Stimulated activated CD8-positive, alpha-beta memory T cell treated with anti-CD3 and anti-CD28 coated beads, Interleukin-7, amount 100 ng/mL, for 24 hours (primary cell): ENCODE measurements around the gene ZNF486.
"Not testable (repeated sequence)": the region's sequence is repeated elsewhere in the genome, so short reads cannot be mapped to it uniquely, and the experiment has no call there.

Source experiments
- DNase-seq: peaks from one replicate; pipeline ENCODE4 v3.0.0-alpha.2; 2020; ENCODE audit warnings: low read depth

The ZNF486 gene

DNA sequence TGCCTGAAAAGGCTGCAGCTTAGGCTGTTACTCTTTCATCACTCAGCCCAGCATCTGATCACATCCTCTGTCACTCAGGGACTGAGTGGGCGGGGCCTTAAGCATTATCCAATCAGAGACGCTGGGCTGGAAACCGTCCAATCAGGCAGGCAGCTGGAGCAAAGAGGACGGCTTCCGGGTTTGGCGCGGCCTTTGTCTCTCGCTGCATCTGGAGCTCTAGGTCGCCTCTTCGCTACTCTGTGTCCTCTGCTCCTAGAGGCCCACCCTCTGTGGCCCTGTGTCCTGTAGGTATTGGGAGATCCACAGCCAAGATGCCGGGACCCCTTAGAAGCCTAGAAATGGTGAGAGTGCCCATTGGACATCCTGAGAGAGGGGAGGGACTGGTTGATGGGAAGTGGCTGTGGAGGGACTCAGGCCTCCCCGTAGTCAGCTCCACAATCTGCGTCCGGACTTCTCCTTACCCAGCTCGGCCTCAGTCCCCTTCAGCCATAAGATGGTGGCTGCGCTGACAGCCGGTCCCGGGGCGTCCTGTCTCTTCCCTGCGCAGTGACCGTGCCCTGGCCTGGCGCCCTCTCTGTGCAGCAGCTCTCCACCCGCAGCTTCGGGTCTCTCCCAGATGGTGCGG, at the start of gene ZNF486:
ZNF486 (plus strand) TSS at position 195 of the 625 bp plus-strand sequence; CDS start at position 312, 117 bp downstream.
- peak; percentile 70 for DNase-seq

DNA sequence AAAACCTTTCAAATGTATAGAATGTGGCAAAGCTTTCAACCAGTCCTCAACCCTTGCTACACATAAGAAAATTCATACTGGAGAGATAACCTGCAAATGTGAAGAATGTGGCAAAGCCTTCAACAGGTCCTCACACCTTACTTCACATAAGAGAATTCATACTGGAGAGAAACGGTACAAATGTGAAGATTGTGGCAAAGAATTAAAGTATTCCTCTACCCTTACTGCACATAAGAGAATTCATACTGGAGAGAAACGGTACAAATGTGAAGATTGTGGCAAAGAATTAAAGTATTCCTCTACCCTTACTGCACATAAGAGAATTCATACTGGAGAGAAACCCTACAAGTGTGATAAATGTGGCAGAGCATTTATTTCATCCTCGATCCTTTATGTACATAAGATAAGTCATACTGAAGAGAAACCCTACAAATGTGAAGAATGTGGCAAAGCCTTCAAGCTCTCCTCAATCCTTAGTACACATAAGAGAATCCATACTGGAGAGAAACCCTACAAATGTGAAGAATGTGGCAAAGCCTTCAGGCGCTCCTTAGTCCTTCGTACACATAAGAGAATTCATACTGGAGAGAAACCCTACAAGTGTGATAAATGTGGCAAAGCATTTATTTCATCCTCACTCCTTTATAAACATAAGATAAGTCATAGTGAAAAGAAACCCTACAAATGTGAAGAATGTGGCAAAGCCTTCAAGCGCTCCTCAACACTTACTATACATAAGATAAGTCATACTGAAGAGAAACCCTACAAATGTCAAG, 48.8 kb upstream of the ZNF486 start:
- DNase-seq: not testable (repeated sequence)

DNA sequence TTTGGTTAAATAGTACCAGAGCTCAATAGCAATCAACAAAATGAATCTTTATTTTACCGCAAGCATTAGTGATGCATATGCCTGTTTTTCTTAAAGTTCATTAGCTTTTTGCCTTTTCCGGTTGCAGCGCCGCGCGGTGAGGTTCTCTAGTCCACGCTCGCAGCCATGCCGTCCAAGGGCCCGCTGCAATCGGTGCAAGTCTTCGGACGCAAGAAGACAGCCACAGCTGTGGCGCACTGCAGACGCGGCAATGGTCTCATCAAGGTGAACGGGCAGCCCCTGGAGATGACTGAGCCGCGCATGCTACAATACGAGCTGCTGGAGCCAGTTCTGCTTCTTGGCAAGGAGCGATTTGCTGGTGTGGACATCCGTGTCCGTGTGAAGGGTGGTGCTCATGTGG, 42.1 kb upstream of the ZNF486 start:
- no peak for DNase-seq

DNA sequence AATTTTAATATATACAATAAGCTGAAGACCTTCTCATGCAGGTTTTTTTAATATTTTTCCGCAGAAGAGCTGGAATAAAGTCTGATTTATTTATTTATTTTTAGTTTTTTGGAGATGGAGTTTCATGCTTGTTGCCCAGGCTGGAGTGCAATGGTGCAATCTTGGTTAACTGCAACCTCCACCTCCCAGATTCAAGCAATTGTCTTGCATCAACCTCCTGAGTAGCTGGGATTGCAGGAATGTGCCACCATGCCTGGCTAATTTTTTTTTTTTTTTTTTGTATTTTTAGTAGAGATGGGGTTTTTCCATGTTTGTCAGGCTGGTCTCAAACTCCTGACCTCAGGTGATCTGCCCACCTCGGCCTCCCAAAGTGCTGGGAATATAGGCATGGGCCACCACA, 34.1 kb upstream of the ZNF486 start:
- DNase-seq: not testable (repeated sequence)

DNA sequence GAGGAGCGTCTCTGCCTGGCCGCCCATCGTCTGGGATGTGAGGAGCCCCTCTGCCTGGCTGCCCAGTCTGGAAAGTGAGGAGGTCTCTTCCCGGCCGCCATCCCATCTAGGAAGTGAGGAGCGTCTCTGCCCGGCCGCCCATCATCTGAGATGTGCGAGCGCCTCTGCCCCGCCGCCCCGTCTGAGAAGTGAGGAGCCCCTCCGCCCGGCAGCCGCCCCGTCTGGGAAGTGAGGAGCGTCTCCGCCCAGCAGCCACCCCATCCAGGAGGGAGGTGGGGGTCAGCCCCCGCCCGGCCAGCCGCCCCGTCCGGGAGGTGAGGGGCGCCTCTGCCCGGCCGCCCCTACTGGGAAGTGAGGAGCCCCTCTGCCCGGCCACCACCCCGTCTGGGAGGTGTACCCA, 29.3 kb upstream of the ZNF486 start:
- not testable (repeated sequence) for DNase-seq

DNA sequence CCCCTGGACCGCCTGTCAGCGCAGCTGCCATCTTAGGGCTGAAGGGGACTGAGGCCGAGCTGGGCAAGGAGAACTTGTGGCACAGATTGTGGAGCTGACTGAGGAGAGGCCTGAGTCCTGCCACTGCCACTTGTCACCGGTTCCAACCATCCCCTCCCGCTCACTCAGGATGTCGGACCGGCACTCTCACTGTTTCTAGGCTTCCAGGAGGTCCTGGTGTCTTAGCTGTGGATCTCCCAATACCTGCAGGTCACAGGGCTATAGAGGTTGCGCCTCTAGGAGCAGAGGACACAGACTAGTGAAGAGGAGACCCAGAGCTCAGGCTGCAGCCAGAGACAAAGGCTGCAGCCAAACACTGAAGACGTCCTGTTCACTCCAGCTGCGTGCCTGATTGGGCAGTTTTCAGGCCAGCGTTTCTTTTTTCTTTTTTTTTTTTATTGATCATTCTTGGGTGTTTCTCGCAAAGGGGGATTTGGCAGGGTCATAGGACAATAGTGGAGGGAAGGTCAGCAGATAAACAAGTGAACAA, 15.3 kb upstream of the ZNF486 start:
- no peak for DNase-seq

DNA sequence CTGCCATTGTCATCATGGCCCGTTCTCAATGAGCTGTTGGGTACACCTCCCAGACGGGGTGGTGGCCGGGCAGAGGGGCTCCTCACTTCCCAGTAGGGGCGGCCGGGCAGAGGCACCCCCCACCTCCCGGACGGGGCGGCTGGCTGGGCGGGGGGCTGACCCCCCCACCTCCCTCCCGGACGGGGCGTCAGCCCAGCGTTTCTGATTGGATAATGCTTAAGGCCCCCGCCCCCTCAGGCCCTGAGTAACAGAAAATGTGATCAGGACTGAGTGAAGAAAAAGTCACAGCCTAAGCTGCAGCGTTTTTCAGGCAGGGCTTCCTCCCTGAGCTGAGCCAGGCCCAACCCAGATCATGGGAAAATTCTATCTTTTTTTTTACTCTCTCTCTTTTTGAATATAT, 14.5 kb upstream of the ZNF486 start:
- DNase-seq: not testable (repeated sequence)

DNA sequence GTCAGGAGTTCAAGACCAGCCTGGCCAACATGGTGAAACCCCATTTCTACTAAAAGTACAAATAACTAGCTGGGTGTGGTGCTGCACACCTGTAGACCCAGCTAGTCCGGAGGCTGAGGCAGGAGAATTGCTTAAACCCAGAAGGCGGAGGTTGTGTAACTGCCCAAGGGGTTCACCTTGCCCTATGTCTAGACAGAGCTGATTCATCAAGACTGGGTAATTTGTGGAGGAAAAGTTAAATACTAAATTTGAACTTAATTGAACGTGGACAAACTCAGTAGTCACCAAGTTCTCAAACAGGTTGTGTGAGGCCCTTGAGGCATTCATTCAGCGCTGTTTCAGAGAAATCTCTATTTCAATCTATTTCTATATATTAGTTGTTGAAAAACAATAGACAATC, 13.7 kb upstream of the ZNF486 start:
- no peak for DNase-seq

DNA sequence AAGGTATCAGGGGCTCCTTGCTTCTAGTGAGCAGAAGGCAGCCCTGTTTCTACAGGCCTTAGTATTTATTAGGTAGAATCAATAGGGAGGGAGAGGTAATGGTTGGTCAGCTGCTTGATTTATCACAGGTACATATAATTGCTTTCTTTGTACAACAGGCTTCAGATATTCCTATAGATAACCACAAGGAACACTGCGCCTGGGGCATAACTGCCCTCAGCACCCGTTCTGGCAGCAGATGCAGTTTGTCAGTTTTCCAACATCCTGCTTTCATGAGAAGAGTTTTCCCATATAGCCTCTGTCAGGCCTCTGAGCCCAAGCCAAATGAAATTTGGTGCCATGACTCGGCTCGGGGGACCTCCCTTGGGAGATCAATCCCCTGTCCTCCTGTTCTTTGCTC, 12.4 kb upstream of the ZNF486 start:
- DNase-seq: no peak

DNA sequence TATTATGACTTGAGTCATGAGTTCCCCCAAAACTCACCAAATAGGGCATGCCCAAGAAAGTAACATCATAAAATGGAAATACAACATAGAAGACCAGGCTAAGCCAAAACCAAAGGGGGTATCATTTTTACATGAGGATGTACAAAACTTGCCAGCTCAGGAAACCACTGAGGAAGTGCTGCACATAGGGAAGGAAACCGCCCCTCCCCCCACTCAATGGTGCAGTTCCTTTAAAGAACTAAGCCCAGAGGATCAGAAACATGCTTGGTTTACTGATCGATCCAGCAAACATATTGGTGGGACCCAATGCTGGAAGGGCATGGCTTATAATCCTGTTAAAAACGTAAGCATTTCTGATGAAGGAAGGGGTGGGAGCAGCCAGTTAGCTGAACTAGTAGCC, 4.2 kb upstream of the ZNF486 start:
- no peak for DNase-seq

DNA sequence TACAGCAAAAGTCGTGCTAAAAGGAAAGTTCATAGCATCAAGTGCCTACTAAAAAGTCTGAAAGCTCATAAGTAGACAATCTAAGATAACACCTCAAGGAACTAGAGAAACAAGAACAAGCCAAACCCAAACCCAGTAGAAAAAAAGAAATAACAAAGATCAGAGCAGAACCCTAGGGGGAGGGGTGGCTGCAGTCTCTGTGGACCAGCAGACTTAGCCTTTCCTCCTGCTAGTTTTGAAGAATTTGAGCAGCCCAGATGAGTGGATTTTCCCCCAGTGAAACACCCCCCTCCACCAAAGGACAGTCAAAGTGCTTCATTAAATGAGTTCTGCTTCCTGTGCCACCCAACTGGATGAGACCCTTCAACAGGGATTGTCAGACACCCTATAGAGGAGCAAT, 2.6 kb upstream of the ZNF486 start:
- no peak for DNase-seq

DNA sequence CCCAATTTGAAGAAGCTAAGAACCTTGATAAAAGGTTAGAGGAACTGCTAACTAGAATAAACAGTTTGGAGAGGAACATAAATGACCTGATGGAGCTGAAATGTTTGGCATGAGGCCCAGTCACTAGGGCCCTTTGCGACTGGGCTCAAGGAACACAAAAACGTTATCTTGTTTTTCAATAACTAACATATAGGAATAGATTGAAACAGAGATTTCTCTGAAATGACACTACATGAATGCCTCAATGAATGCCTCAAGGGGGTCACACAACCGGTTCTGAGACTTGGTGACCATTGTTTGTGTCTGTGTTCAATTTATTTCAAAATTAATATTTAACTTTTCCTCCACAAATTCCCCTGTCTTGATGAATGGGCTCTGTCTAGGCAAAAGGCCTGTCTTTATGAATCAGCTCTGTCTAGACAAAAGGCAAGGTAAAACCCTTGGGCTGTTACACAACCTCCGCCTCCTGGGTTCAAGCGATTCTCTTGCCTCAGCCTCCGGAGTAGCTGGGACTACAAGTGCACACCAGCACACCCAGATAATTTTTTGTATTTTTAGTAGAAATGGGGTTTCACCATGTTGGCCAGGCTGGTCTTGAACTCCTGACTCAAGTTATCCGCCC, 932 bp upstream of the ZNF486 start:
- no peak for DNase-seq

DNA sequence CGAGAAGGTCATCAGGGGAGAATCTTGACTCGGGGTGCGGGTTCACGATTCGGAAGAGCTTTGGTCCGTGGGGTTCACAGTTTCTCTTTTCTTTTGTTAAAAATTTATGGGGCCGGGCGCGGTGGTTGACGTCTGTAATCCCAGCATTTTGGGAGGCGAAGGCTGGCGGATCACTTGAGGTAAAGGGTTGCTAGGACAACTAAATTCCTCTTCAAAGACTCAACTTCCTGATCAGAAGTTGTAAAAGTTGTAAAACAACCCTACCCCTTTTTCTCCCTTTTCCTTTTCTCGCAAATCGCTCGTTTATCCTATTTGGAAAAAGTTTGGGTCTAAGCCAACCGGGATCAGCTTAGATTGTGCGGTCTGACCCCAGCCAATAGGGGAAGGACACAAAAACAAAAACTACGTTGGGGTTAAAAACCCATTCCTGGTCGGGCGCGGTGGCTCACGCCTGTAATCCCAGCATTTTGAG, 673 bp downstream of the ZNF486 start:
- DNase-seq: no peak

DNA sequence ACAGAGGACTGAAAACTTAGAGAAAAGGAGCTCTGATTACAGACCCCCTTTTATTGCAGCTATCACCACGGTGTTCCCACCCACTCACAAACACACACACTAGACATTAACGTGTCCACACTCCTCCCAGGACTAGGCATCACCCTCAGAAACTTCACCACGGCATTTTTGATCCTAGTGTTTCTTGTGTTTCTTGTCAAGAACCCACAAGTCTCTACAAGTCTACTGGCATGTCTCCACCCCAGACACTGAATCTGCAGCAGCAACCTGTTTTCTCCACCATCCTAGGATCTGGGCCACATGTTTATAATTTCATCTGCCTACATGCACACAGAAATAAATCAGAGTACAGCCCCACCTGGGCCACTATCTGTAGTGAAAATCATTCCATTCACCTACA, 4.3 kb downstream of the ZNF486 start:
- DNase-seq: no peak

DNA sequence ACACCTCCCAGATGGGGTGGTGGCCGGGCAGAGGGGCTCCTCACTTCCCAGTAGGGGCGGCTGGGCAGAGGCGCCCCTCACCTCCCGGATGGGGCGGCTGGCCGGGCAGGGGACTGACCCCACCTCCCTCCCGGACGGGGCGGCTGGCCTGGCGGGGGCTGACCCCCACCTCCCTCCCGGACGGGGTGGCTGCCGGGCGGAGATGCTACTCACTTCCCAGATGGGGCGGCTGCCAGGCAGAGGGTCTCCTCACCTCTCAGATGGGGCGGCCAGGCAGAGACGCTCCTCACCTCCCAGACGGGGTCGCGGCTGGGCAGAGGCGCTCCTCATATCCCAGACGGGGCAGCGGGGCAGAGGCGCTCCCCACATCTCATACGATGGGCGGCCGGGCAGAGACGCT, 8.8 kb downstream of the ZNF486 start:
- not testable (repeated sequence) for DNase-seq

DNA sequence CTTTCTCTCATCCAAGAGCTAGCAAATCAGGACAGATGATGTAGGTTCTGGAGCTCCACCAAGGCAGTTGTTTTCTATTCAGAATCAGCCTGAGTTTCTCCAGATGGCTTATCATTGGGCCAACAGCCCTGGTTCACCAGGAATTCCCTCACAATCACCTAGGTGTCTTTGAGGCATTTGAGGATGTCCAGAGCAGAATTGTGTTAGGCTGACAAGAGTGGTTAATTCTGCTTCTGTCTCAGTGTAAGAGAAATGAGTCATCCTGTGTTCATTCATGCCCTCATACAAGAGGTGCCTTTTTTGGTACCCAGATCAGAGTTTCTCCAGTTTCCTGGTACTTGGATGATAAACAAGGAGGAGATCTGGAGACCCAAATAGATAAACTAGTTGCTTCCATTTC, 12.9 kb downstream of the ZNF486 start:
- not testable (repeated sequence) for DNase-seq

DNA sequence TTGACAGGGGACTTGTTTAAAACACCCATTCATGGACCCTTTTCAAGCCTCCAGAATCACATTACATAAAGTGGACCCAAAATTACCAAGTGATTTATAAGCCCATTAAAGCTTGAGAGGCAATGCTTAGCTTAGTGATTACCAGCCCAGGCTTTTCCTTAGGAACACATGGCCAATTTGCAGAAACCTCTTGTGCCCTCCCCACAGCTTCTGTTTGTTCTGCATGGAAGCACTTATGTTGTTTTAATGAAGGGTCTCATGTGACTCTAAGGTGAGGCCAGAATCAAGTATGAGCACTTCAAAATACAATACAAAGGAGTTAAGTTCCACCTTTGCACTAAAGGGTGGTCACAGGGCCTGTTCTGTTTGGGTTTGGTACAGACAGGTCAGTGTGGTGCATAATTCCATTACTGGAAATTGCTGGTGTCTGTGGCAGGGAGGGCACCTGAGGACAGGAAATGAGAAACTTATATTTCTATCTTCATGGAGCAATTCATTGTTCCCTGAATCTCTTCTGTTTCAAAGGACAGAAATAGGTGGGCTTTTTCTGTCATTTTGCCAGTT, 15.3 kb downstream of the ZNF486 start:
- DNase-seq: no peak

DNA sequence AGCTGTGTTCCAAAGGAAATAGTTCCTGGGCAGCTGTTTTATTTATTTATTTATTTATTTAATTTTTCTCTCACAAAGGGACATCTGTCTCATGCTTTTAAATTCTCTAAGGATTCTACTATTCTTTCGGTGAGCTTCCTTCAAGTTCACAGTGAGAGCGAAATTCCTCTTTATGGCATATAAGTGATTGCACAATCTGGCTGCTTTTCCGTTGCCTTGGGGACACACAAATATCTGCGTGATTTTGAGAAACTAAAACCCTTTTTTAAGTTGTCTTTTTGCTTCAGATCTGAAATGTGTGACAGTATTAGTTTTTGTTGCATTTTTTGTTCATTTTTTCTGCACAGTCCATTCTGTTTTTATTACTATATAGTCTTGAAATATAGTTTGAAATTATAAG, 19.2 kb downstream of the ZNF486 start:
- no peak for DNase-seq

DNA sequence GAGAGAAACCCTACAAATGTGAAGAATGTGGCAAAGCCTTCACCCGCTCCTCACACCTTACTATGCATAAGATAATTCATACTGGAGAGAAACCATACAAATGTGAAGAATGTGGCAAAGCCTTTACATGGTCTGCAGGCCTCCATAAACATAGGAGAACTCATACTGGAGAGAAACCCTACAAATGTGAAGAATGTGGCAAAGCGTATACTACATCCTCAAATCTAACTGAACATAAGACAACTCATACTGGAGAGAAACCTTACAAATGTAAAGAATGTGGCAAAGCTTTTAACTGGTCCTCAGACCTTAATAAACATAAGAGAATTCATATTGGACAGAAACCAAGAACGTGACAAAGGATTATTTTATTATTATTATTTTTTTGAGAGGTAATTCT, 30.7 kb downstream of the ZNF486 start:
- DNase-seq: no peak

DNA sequence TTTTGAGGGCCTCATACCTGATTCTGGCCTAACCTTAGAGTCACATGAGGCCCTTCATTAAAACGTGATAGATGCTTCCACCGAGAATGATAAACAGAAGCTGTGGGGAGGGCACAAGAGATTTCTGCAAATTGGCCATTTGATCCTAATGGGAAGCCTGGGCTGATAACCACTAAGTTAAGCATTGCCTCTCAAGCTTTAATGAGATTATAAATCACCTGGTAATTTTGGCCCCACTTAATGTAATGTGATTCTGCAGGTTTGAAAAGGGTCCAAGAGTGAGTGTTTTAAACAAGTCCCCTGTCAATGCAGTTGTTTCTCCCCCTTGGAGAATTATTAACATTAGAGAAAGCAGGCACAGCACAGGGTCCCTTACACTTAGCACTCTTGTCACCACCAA, 42.0 kb downstream of the ZNF486 start:
- no peak for DNase-seq

DNA sequence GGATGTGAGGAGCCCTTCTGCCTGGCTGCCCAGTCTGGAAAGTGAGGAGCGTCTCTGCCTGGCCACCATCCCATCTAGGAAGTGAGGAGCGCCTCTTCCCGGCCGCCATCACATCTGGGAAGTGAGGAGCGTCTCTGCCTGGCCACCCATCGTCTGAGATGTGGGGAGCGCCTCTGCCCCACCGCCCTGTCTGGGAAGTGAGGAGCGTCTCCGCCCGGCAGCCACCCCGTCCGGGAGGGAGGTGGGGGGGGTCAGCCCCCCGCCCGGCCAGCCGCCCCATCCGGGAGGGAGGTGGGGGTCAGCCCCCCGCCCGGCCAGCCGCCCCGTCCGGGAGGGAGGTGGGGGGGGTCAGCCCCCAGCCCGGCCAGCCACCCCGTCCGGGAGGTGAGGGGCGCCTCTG, 47.4 kb downstream of the ZNF486 start:
- not testable (repeated sequence) for DNase-seq

DNA sequence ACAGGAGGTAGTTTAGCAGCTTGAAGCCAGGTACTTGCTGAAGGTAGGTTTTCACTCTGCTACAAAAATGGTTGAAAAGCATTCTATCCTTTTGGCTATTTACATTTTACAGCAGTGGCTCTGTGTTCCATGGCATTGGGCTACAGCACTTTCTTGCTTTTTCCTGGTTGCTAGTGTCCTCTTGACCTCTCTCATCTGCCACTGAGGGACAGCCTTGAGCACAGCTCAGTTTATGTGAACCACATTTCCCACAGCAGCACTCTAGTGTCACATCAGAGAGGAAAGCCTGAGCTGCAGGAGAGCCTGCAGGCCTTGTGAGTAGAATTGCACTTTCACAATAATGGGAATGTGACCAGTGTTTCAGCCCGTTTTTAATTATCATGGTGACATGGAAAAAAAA, 54.6 kb downstream of the ZNF486 start:
- not testable (repeated sequence) for DNase-seq

DNA sequence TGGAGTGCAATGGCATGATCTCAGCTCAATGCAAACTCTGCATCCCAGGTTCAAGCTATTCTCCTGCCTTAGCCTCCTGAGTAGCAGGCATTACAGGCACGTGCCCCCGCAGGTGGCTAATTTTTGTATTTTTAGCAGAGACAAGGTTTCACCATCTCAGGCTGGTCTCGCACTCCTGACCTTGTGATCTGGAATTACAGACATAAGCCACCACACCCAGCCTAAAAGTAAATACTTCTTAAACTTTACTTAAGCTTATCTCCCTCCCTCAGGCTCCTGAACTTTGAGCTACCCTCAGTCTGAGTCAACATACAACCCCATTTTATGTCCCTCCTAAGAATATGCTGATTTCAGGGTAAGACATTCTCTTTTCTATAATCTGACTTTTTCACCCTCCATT, 66.1 kb downstream of the ZNF486 start:
- no peak for DNase-seq
